Measurements from ENCODE around the gene CDK11A.

DNA sequence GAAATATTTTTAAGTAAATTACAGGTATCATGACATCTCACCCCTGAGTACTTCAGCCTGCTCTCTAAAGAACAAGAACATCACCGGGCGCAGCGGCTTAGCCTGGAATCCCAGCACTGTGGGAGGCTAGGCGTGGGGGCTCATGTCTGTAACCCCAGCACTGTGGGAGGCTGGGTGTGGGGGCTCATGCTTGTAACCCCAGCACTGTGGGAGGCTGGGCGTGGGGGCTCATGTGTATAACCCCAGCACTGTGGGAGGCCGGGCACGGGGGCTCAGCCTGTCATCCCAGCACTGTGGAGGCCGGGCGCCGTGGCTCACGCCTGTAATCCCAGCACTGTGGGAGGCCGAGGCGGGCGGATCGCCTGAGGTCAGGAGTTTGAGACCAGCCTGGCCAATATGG, 57.6 kb downstream of the CDK11A start:
- TF ChIP-seq, protein P1, sequence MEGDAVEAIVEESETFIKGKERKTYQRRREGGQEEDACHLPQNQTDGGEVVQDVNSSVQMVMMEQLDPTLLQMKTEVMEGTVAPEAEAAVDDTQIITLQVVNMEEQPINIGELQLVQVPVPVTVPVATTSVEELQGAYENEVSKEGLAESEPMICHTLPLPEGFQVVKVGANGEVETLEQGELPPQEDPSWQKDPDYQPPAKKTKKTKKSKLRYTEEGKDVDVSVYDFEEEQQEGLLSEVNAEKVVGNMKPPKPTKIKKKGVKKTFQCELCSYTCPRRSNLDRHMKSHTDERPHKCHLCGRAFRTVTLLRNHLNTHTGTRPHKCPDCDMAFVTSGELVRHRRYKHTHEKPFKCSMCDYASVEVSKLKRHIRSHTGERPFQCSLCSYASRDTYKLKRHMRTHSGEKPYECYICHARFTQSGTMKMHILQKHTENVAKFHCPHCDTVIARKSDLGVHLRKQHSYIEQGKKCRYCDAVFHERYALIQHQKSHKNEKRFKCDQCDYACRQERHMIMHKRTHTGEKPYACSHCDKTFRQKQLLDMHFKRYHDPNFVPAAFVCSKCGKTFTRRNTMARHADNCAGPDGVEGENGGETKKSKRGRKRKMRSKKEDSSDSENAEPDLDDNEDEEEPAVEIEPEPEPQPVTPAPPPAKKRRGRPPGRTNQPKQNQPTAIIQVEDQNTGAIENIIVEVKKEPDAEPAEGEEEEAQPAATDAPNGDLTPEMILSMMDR (IDR thresholded peaks at IDR 0.05 in 4 of 5, conservative IDR thresholded peaks at IDR 0.05 in 1 of 5), result no peak
- no peak for TF ChIP-seq POLR2A (IDR thresholded peaks at IDR 0.05)

All from gastrocnemius medialis (tissue), 4 donors.